GM19438 (cell line): Measurements from ENCODE around the gene DEFB112.

Experiments
- ATAC-seq: cut with Tn5 transposase; IDR thresholded peaks from one replicate; pipeline ENCODE4 v1.9.1; 2021; ENCODE audit warnings: low read depth; ENCODE audit not compliant: unreplicated experiment

DEFB112 gene

DNA sequence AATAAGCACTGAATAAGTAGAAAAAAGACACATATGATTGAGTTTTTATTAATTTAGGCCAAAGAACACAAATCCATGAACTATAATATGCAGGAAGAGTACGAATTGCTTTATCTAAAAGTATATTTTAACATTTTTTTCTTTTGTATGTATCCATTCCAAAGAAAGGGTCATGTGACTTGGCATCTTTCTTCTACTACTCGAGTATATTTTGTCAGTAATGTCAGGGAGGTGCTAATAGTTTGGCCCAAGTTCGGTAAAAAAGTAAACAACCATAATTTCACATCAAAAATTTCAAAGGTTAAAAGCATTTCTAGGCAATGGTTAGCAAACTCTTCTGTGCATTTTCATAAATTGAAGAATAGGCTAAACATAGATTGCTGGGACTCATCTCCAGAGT lies 46.6 kb downstream of the DEFB112 start:
- ATAC-seq = no peak

DNA sequence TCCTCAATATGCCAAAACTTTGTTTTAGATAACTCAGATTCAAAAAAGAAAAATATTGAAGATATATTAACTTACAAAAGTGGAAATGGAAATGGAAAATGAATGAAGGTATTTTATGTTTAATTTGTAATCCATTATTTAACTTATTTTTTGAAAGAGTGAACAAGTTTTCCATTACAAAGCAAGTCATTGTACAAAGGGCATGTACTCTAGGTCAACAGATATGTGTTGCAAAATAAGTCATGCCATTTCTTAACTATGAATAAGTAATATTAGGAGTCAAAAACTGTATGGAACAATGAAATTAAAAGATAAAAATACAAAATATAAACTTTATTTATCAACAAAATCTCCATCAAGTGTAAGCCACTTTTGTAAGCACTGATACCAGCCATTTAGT lies 54.5 kb downstream of the DEFB112 start:
- no peak for ATAC-seq
